ENCODE data around the gene COL5A3. TPM values are rescaled to one million over a fixed set of nuclear protein-coding genes. Genes with fewer than 3 reads are reported as not detected.
A peak's percentile ranks its signal among the peaks of the same experiment; 100 is the strongest.

COL5A3 gene
- total and polyA plus RNA-seq, 2 of the 13 experiments (the other 11 are each of a cell fraction or from before 2014, with no cell fraction given) = 0.02 TPM; not detected in 1

GRCh38 chr19:10033614-10034013 lies 23.3 kb upstream of the COL5A3 start:
- POLR2A ChIA-PET = no interaction called here
- peaks cover 3 to 36% of the 10 kb centered on the region in 2 experiments; a peak in 4 of 5 replicates for H3K27me3 ChIP-seq (ENCODE audit: control insufficient read depth in 1 of 2, insufficient read depth in 2 of 2, low read length in 2 of 2)
- WGBS (ENCODE audit: low lambda C conversion rate) = 45% methylated on average over 5 of the region's 8 CpGs

GRCh38 chr19:10027158-10027997 lies 17.1 kb upstream of the COL5A3 start:
- Histone ChIP-seq H3K9ac (ENCODE audit: insufficient read depth, low read depth, low read length) (no peak overlapping the region), H2AFZ (ENCODE audit: low read length) (no peak overlapping the region), H3K36me3 (replicated peaks in 1 of 2; ENCODE audit: control insufficient read depth in 1 of 2, insufficient read depth in 2 of 2, low read length in 2 of 2) (no peaks in the 10 kb centered on the region), H3K4me2 (ENCODE audit: low read depth, low read length) (no peak overlapping the region), H3K4me3 (replicated peaks in 1 of 3; ENCODE audit: insufficient read depth in 1 of 3, low read depth in 2 of 3, low read length in 3 of 3) (no peak overlapping the region; a peak in 1 of 6 replicates), H3K27ac (ENCODE audit: extremely low read length, insufficient read depth, low read length) (no peak overlapping the region), H3K27me3 (ENCODE audit: control insufficient read depth in 1 of 2, insufficient read depth in 2 of 2, low read length in 2 of 2) (peaks cover 5 to 38% of the 10 kb centered on the region in 2 experiments), H3K4me1 (ENCODE audit: insufficient read depth, low read length) (peaks cover 6% of the 10 kb centered on the region), H4K20me1 (ENCODE audit: insufficient read depth, low read length) (no peaks in the 10 kb centered on the region), H3K9me3 (ENCODE audit: low read length) (no peaks in the 10 kb centered on the region), H3K79me2 (ENCODE audit: insufficient read depth, low read length) (no peaks in the 10 kb centered on the region)
- in situ Hi-C loops (cut with HindIII; ENCODE audit: extremely low pct_ligation_motif_present, low pct_unique_long_range_greater_than_20kb) = loop anchor here (5.0 kb wide), 1 partner anchor 90 kb away; the partner anchor contains the start of gene OLFM2
- CTCF ChIA-PET (ENCODE audit: low intra/inter-chr PET ratio, low total read pairs) = interaction anchor here (2.1 to 2.6 kb wide), 2 partner anchors 93 to 97 kb away, joined by 26 to 34 read pairs; no protein-coding TSS in a partner anchor
- POLR2A ChIA-PET = no interaction called here
- BruUV-seq (replicated peaks) = no TSS peak
- intact Hi-C loops (cut with micrococcal nuclease; ENCODE audit: unreplicated experiment) = loop anchor here (1.0 to 2.0 kb wide), 2 partner anchors 93 to 97 kb away; no protein-coding TSS in a partner anchor
- DNase-seq (ENCODE audit: low spot score) = peak; percentile 82
- 15% methylated on average over 7 of the region's 29 CpGs for WGBS (ENCODE audit: low lambda C conversion rate)
- ATAC-seq = peak; percentile 96
- peak; percentile 88 for FAIRE-seq
- TF ChIP-seq IKZF1 (IDR thresholded peaks at IDR 0.05) = no peak
- TF ChIP-seq ZNF414 (CRISPR knock-in tag; IDR thresholded peaks at IDR 0.05) = peak; percentile 41; the same call in 1 of the 2 replicates
- TF ChIP-seq ESRRA (CRISPR knock-in tag; IDR thresholded peaks at IDR 0.05; ENCODE audit: low read depth) = peak; percentile 86
- TF ChIP-seq NFYC (CRISPR knock-in tag; IDR thresholded peaks at IDR 0.05) = no peak; the same call in 1 of the 2 replicates
- TF ChIP-seq ZSCAN12 (CRISPR knock-in tag; IDR thresholded peaks at IDR 0.05) = no peak
- peak; percentile 91 for TF ChIP-seq KDM2A (CRISPR knock-in tag; IDR thresholded peaks at IDR 0.05; ENCODE audit: borderline replicate concordance, low read depth)
- peak in 1 of 2 experiments; percentile 13; a peak in 1 of 4 replicates for TF ChIP-seq REST (IDR thresholded peaks at IDR 0.05; ENCODE audit: borderline replicate concordance in 1 of 2, low read depth in 1 of 2, low read length in 2 of 2)
- 0 out of 2 replicates have a peak, but pooled peaks have one; percentile 18 for TF ChIP-seq ZKSCAN1 (IDR thresholded peaks at IDR 0.05; ENCODE audit: low read length)

More at GRCh38 chr19:10033614-10034013, 23.3 kb upstream of the COL5A3 start:
- no peaks in the 10 kb centered on the region for H4K20me1 ChIP-seq (ENCODE audit: insufficient read depth, low read length)
- H3K79me2 ChIP-seq (ENCODE audit: insufficient read depth, low read length) = no peaks in the 10 kb centered on the region
- H3K36me3 ChIP-seq (replicated peaks in 1 of 2; ENCODE audit: control insufficient read depth in 1 of 2, insufficient read depth in 2 of 2, low read length in 2 of 2) = no peaks in the 10 kb centered on the region
- H3K9me3 ChIP-seq (ENCODE audit: low read length) = no peaks in the 10 kb centered on the region
- in situ Hi-C loops (cut with HindIII; ENCODE audit: extremely low pct_ligation_motif_present, low pct_unique_long_range_greater_than_20kb) = no loop called here
- ATAC-seq (no peak), FAIRE-seq (no peak), DNase-seq (ENCODE audit: low spot score) (no peak)
- H3K9ac ChIP-seq (ENCODE audit: insufficient read depth, low read depth, low read length) = no peak overlapping the region
- TF ChIP-seq NR2F6 (IDR thresholded peaks at IDR 0.05) = 0 out of 2 replicates have a peak, but pooled peaks have one; percentile 14
- TF ChIP-seq NR2F6 (CRISPR knock-in tag; IDR thresholded peaks at IDR 0.05) = no peak
- TF ChIP-seq ZNF3 (CRISPR knock-in tag; IDR thresholded peaks at IDR 0.05) = 0 out of 2 replicates have a peak, but pooled peaks have one; percentile 63
- no peak for TF ChIP-seq ARID2 (CRISPR knock-in tag; IDR thresholded peaks at IDR 0.05; ENCODE audit: borderline replicate concordance)
- TF ChIP-seq NR0B2 (CRISPR knock-in tag; IDR thresholded peaks at IDR 0.05) = no peak
- H2AFZ ChIP-seq (ENCODE audit: low read length) = no peak overlapping the region
- H3K4me3 ChIP-seq (replicated peaks in 1 of 3; ENCODE audit: insufficient read depth in 1 of 3, low read depth in 2 of 3, low read length in 3 of 3) = no peak overlapping the region
- BruUV-seq (replicated peaks) = no TSS peak
- peaks cover 30% of the 10 kb centered on the region for H3K4me1 ChIP-seq (ENCODE audit: insufficient read depth, low read length)
- no peak overlapping the region for H3K27ac ChIP-seq (ENCODE audit: extremely low read length, insufficient read depth, low read length)
- H3K4me2 ChIP-seq (ENCODE audit: low read depth, low read length) = no peak overlapping the region
- intact Hi-C loops (cut with micrococcal nuclease; ENCODE audit: unreplicated experiment) = no loop called here
- CTCF ChIA-PET (ENCODE audit: low intra/inter-chr PET ratio, low total read pairs) = no interaction called here
